Measurements from ENCODE around the gene THEMIS.

THEMIS gene

DNA sequence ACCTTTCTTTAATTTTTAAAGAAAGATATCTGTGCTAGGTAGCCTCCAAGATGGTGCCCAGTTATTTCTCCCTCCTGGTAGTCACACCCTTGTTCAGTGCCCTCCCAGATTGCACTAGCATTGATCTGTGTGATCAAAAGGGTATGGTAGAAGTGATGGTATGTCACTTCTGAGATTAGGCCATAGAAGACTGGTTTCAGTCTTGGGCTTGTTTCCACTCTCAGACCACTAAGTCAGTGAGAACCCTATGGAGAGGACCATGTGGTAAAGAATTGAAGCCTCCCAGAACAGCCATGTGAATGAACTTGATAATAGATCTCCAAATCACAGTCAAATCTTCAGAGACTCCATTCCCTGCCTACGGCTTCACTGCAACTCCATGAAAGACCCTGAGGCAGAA, 57.3 kb downstream of the THEMIS start:
- no peak for TF ChIP-seq CREB1 (IDR thresholded peaks at IDR 0.05; ENCODE audit: low read depth)
- TF ChIP-seq CEBPB (IDR thresholded peaks at IDR 0.05): no peak
- TF ChIP-seq EP300 (IDR thresholded peaks at IDR 0.05; ENCODE audit: borderline replicate concordance): no peak
- no peak for TF ChIP-seq ZBTB7A (IDR thresholded peaks at IDR 0.05; ENCODE audit: low read depth)
- TF ChIP-seq, protein P1, sequence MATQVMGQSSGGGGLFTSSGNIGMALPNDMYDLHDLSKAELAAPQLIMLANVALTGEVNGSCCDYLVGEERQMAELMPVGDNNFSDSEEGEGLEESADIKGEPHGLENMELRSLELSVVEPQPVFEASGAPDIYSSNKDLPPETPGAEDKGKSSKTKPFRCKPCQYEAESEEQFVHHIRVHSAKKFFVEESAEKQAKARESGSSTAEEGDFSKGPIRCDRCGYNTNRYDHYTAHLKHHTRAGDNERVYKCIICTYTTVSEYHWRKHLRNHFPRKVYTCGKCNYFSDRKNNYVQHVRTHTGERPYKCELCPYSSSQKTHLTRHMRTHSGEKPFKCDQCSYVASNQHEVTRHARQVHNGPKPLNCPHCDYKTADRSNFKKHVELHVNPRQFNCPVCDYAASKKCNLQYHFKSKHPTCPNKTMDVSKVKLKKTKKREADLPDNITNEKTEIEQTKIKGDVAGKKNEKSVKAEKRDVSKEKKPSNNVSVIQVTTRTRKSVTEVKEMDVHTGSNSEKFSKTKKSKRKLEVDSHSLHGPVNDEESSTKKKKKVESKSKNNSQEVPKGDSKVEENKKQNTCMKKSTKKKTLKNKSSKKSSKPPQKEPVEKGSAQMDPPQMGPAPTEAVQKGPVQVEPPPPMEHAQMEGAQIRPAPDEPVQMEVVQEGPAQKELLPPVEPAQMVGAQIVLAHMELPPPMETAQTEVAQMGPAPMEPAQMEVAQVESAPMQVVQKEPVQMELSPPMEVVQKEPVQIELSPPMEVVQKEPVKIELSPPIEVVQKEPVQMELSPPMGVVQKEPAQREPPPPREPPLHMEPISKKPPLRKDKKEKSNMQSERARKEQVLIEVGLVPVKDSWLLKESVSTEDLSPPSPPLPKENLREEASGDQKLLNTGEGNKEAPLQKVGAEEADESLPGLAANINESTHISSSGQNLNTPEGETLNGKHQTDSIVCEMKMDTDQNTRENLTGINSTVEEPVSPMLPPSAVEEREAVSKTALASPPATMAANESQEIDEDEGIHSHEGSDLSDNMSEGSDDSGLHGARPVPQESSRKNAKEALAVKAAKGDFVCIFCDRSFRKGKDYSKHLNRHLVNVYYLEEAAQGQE (IDR thresholded peaks at IDR 0.05; ENCODE audit: low read depth): no peak
- TF ChIP-seq TCF12 (IDR thresholded peaks at IDR 0.05; ENCODE audit: low read depth): no peak
- no peak for TF ChIP-seq USF1 (IDR thresholded peaks at IDR 0.05)
- TF ChIP-seq NFIC (IDR thresholded peaks at IDR 0.05): no peak
- TF ChIP-seq FOXM1 (IDR thresholded peaks at IDR 0.05; ENCODE audit: borderline replicate concordance, low read depth): no peak
- no peak for TF ChIP-seq TAF1 (IDR thresholded peaks at IDR 0.05; ENCODE audit: low read depth)

- no peak for TF ChIP-seq YY1 (IDR thresholded peaks at IDR 0.05; ENCODE audit: low read depth)
- TF ChIP-seq CEBPB (IDR thresholded peaks at IDR 0.05): no peak
- TF ChIP-seq EGR1 (IDR thresholded peaks at IDR 0.05): no peak
- no peak for TF ChIP-seq TCF12 (IDR thresholded peaks at IDR 0.05; ENCODE audit: low read depth)
- TF ChIP-seq FOXM1 (IDR thresholded peaks at IDR 0.05; ENCODE audit: borderline replicate concordance, low read depth): no peak
- no peak for TF ChIP-seq USF1 (IDR thresholded peaks at IDR 0.05)
- TF ChIP-seq, protein P2, sequence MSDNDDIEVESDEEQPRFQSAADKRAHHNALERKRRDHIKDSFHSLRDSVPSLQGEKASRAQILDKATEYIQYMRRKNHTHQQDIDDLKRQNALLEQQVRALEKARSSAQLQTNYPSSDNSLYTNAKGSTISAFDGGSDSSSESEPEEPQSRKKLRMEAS (IDR thresholded peaks at IDR 0.05): no peak
- no peak for TF ChIP-seq NFIC (IDR thresholded peaks at IDR 0.05)
- TF ChIP-seq, protein P1 (IDR thresholded peaks at IDR 0.05; ENCODE audit: low read depth): no peak
- no peak for TF ChIP-seq CREB1 (IDR thresholded peaks at IDR 0.05; ENCODE audit: low read depth)
- TF ChIP-seq EP300 (IDR thresholded peaks at IDR 0.05; ENCODE audit: borderline replicate concordance): no peak
- no peak for TF ChIP-seq TAF1 (IDR thresholded peaks at IDR 0.05; ENCODE audit: low read depth)
- no peak for TF ChIP-seq RAD21 (IDR thresholded peaks at IDR 0.05; ENCODE audit: low read depth)
These were observed 58.3 kb downstream of the THEMIS start for GRCh38 chr6:127842562-127842961.

GRCh38 chr6:127841811-127842210, 59.0 kb downstream of the THEMIS start:
- no peak for TF ChIP-seq CEBPB (IDR thresholded peaks at IDR 0.05)
- TF ChIP-seq YY1 (IDR thresholded peaks at IDR 0.05; ENCODE audit: low read depth): no peak
- TF ChIP-seq NFIC (IDR thresholded peaks at IDR 0.05): no peak
- no peak for TF ChIP-seq TEAD4 (IDR thresholded peaks at IDR 0.05)
- TF ChIP-seq TCF12 (IDR thresholded peaks at IDR 0.05; ENCODE audit: low read depth): no peak
- no peak for TF ChIP-seq EP300 (IDR thresholded peaks at IDR 0.05; ENCODE audit: borderline replicate concordance)
- TF ChIP-seq CREB1 (IDR thresholded peaks at IDR 0.05; ENCODE audit: low read depth): no peak
- TF ChIP-seq RAD21 (IDR thresholded peaks at IDR 0.05; ENCODE audit: low read depth): no peak
- no peak for TF ChIP-seq TAF1 (IDR thresholded peaks at IDR 0.05; ENCODE audit: low read depth)
- TF ChIP-seq USF1 (IDR thresholded peaks at IDR 0.05): no peak

DNA sequence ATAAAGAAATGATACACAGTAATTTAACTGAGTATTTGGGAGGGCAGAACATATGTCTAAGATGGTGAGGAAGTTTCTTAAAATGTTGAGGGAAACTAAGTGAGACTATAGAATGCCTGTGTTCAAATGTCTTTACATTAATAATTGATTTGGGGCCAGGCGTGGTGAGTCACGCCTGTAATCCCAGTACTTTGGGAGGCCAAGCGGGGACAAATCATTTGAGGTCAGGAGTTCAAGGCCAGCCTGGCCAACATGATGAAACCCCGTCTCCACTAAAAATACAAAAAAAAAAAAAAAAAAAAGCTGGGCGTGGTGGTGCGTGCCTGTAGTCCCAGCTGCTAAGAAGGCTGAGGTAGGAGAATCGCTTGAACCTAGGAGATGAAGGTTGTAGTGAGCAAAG, 66.7 kb downstream of the THEMIS start:
- TF ChIP-seq EP300 (IDR thresholded peaks at IDR 0.05; ENCODE audit: borderline replicate concordance) (no peak), ZBTB7A (IDR thresholded peaks at IDR 0.05; ENCODE audit: low read depth) (no peak), TEAD4 (IDR thresholded peaks at IDR 0.05) (no peak), RAD21 (IDR thresholded peaks at IDR 0.05; ENCODE audit: low read depth) (no peak), TAF1 (IDR thresholded peaks at IDR 0.05; ENCODE audit: low read depth) (no peak), EGR1 (IDR thresholded peaks at IDR 0.05) (no peak), TCF12 (IDR thresholded peaks at IDR 0.05; ENCODE audit: low read depth) (no peak), USF1 (IDR thresholded peaks at IDR 0.05) (no peak)
- TF ChIP-seq, protein P2 (IDR thresholded peaks at IDR 0.05): no peak
- TF ChIP-seq, protein P1 (IDR thresholded peaks at IDR 0.05; ENCODE audit: low read depth): no peak
